Loucy (cell line): ENCODE results near the gene SELENON.

Source experiments
- CTCF ChIP-seq: fragments of 200-600 bp; sonication (generic); conservative IDR thresholded peaks from 2 replicates; pipeline ENCODE4 v1.5.1; 2014; ENCODE audit warnings: mild to moderate bottlenecking, antibody characterized with exemption, low read length
- EZH2phosphoT487 ChIP-seq: fragments of 200-600 bp; IDR thresholded peaks from 2 replicates; pipeline ENCODE4 v1.6.1; 2018; ENCODE audit warnings: antibody characterized with exemption, mild to moderate bottlenecking, moderate library complexity, borderline replicate concordance

- TF ChIP-seq EZH2phosphoT487 (no peak), CTCF (no peak)
Observed at GRCh38 chr1:25785333-25786067, 14.5 kb upstream of the SELENON start.
